ENCODE measurements around the gene RRAGC. TPM values are rescaled to one million over a fixed set of nuclear protein-coding genes. Genes with fewer than 3 reads are reported as not detected.
A peak's percentile ranks its signal among the peaks of the same experiment; 100 is the strongest.

Gene RRAGC
- total RNA-seq, 2 donors from 2014 or later = 14.7 to 30.6 TPM

GRCh38 chr1:38870996-38871395, 11.4 kb upstream of the RRAGC start:
- intact Hi-C loops (cut with DNase I) = loop anchor here (10.0 kb wide), 1 partner anchor 124 kb away; the partner anchor contains the start of gene AKIRIN1
- no peak for TF ChIP-seq CTCF (IDR thresholded peaks at IDR 0.05)
- Histone ChIP-seq H3K4me3 (no peak overlapping the region), H3K9me3 (no peaks in the 10 kb centered on the region), H3K36me3 (no peaks in the 10 kb centered on the region), H3K27ac (no peak overlapping the region), H3K9ac (ENCODE audit: low read depth in 2 of 2, low read length in 2 of 2) (no peak overlapping the region), H3K27me3 (no peaks in the 10 kb centered on the region), H3K4me1 (no peaks in the 10 kb centered on the region)
- no peak for DNase-seq

- Histone ChIP-seq H3K9me3 (no peaks in the 10 kb centered on the region), H3K9ac (ENCODE audit: low read depth in 2 of 2, low read length in 2 of 2) (no peak overlapping the region), H3K27ac (no peak overlapping the region), H3K4me1 (no peaks in the 10 kb centered on the region), H3K4me3 (no peak overlapping the region), H3K27me3 (no peaks in the 10 kb centered on the region), H3K36me3 (no peaks in the 10 kb centered on the region)
- no peak for TF ChIP-seq CTCF (IDR thresholded peaks at IDR 0.05)
- no peak for DNase-seq
- intact Hi-C loops (cut with DNase I) = no loop called here
These were observed 7.6 kb upstream of the RRAGC start for GRCh38 chr1:38867208-38867607.

GRCh38 chr1:38865112-38865715, 5.6 kb upstream of the RRAGC start:
- H3K27ac ChIP-seq = no peak overlapping the region
- H3K36me3 ChIP-seq = no peaks in the 10 kb centered on the region
- TF ChIP-seq CTCF (IDR thresholded peaks at IDR 0.05) = no peak
- no peaks in the 10 kb centered on the region for H3K9me3 ChIP-seq
- DNase-seq = no peak
- intact Hi-C loops (cut with DNase I) = no loop called here
- H3K27me3 ChIP-seq = no peaks in the 10 kb centered on the region
- H3K9ac ChIP-seq (ENCODE audit: low read depth in 2 of 2, low read length in 2 of 2) = no peak overlapping the region
- H3K4me3 ChIP-seq = no peak overlapping the region
- no peaks in the 10 kb centered on the region for H3K4me1 ChIP-seq

- H3K27ac ChIP-seq = no peak overlapping the region
- no peaks in the 10 kb centered on the region for H3K36me3 ChIP-seq
- H3K27me3 ChIP-seq = no peaks in the 10 kb centered on the region
- TF ChIP-seq CTCF (IDR thresholded peaks at IDR 0.05) = no peak
- peaks cover 9% of the 10 kb centered on the region for H3K4me1 ChIP-seq
- no peak for DNase-seq
- no peaks in the 10 kb centered on the region for H3K9me3 ChIP-seq
- intact Hi-C loops (cut with DNase I) = no loop called here
- peak overlapping the region; percentile 63 for H3K4me3 ChIP-seq
- peak overlapping the region; percentile 81 to 86 for H3K9ac ChIP-seq (ENCODE audit: low read depth in 2 of 2, low read length in 2 of 2)
These were observed 853 bp upstream of the RRAGC start for GRCh38 chr1:38860454-38860795.

GRCh38 chr1:38858833-38859560, 575 bp downstream of the RRAGC start:
- peaks cover 9% of the 10 kb centered on the region for H3K4me1 ChIP-seq
- H3K4me3 ChIP-seq = peak overlapping the region; percentile 63
- H3K27ac ChIP-seq = peak overlapping the region; percentile 87
- H3K36me3 ChIP-seq = no peaks in the 10 kb centered on the region
- H3K27me3 ChIP-seq = no peaks in the 10 kb centered on the region
- peak overlapping the region; percentile 77 to 93 for H3K9ac ChIP-seq (ENCODE audit: low read depth in 2 of 2, low read length in 2 of 2)
- no peak for TF ChIP-seq CTCF (IDR thresholded peaks at IDR 0.05)
- peak; percentile 73 for DNase-seq
- intact Hi-C loops (cut with DNase I) = loop anchor here (10.0 kb wide), 1 partner anchor 226 kb away; no protein-coding TSS in a partner anchor
- no peaks in the 10 kb centered on the region for H3K9me3 ChIP-seq

All from colonic mucosa (tissue), 4 donors.